Smooth muscle cell (in vitro differentiated cells): ENCODE results near the gene CDH13. TPM values are rescaled to one million over a fixed set of nuclear protein-coding genes. Genes with fewer than 3 reads are reported as not detected.

Source experiments
- DNase-seq: peaks from one replicate; lab custom pipeline; 2025; ENCODE audit not compliant: unreplicated experiment; lab: John Stamatoyannopoulos, UW
- H2AFZ ChIP-seq: fragments of 200-600 bp; sonication (generic); 2 replicates; pipeline ENCODE4 v1.6.0; 2016; ENCODE audit warnings: antibody characterized with exemption, low read depth, mild to moderate bottlenecking
- H3F3A ChIP-seq: fragments of 200-600 bp; sonication (generic); 2 replicates; pipeline ENCODE4 v1.6.0; 2017; ENCODE audit warnings: antibody characterized with exemption, low read depth
- H3K27ac ChIP-seq: fragments of 200-600 bp; sonication (generic); 2 replicates; pipeline ENCODE4 v1.5.1; 2016; ENCODE audit warnings: low read depth, mild to moderate bottlenecking
- H3K27me3 ChIP-seq: fragments of 200-600 bp; sonication (generic); 2 replicates; pipeline ENCODE4 v1.6.1; 2016; ENCODE audit warnings: low read depth, mild to moderate bottlenecking
- H3K36me3 ChIP-seq: fragments of 200-600 bp; sonication (generic); 2 replicates; pipeline ENCODE4 v1.5.1; 2016; ENCODE audit warnings: low read depth
- H3K4me1 ChIP-seq: fragments of 200-600 bp; sonication (generic); 2 replicates; pipeline ENCODE4 v1.5.1; 2016; ENCODE audit warnings: low read depth
- H3K4me2 ChIP-seq: fragments of 200-600 bp; sonication (generic); 2 replicates; pipeline ENCODE4 v1.6.0; 2016; ENCODE audit warnings: mild to moderate bottlenecking
- H3K4me3 ChIP-seq: fragments of 200-600 bp; sonication (generic); 2 replicates; pipeline ENCODE4 v1.5.1; 2016; ENCODE audit warnings: mild to moderate bottlenecking
- H3K79me2 ChIP-seq: fragments of 200-600 bp; sonication (generic); 2 replicates; pipeline ENCODE4 v1.6.0; 2016; ENCODE audit warnings: low read depth, mild to moderate bottlenecking
- H3K9ac ChIP-seq: fragments of 200-600 bp; sonication (generic); 2 replicates; pipeline ENCODE4 v1.6.0; 2016; ENCODE audit warnings: low read depth
- H3K9me3 ChIP-seq: fragments of 200-600 bp; sonication (generic); replicated peaks from 2 replicates; pipeline ENCODE4 v1.5.1; 2016; ENCODE audit warnings: low read depth
- H4K20me1 ChIP-seq: fragments of 200-600 bp; sonication (generic); 2 replicates; pipeline ENCODE4 v1.6.0; 2016; ENCODE audit warnings: low read depth
- CTCF ChIP-seq: fragments of 200-600 bp; sonication (generic); IDR thresholded peaks from 2 replicates; pipeline ENCODE4 v1.5.1; 2017; ENCODE audit warnings: borderline replicate concordance, mild to moderate bottlenecking, antibody characterized with exemption; ENCODE audit not compliant: insufficient read depth, poor library complexity, severe bottlenecking
- WGBS: methylation state at CpG from one replicate; pipeline ENCODE4 v1.1.7; 2016; ENCODE audit warnings: low lambda C conversion rate; 5-methylcytosine and 5-hydroxymethylcytosine counted together
- polyA plus RNA-seq: library from polyadenylated mRNA; unstranded; fragments of >200 nt; fragmentation: Nextera tagmentation; extraction: Ambion mirVana; gene quantifications from 2 replicates; pipeline ENCODE4 v1.2.1, GENCODE V29; 2016
- total RNA-seq: library from RNA; depleted of rRNA; stranded (reverse); fragments of >200 nt; gene quantifications from 2 replicates; pipeline ENCODE4 v1.2.3, GENCODE V29; 2014

CDH13 gene
- total and polyA plus RNA-seq, 2 experiments from 2014 or later, result 12.1 to 32.2 TPM

DNA sequence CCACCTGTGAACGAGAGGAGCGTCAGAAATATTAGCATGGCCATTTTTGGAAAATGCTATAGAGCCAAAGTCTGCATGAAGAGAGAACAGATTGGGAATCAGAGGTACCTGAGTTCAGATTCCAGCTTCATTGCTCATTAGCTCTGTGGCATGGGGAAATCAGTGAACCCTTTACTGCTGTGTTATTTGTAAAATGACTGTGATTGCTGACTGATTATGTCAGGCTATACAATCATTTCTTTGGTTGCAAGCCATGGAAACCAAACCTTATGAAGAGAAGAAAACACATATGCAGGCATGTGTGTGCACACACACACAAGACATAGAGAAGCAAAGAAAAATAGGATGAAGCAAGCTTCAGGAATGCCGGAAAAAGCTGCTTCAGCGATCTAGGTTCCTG lies 1079.6 kb downstream of the CDH13 start:
- Histone ChIP-seq H3K4me1 (no peaks in the 10 kb centered on the region), H3K36me3 (no peaks in the 10 kb centered on the region), H3K4me3 (no peak overlapping the region), H3K27me3 (no peaks in the 10 kb centered on the region), H3K4me2 (no peak overlapping the region), H3K79me2 (no peaks in the 10 kb centered on the region), H4K20me1 (no peaks in the 10 kb centered on the region), H3K27ac (no peak overlapping the region), H3K9ac (no peak overlapping the region), H2AFZ (no peak overlapping the region), H3F3A (no peaks in the 10 kb centered on the region), H3K9me3 (no peaks in the 10 kb centered on the region)
- DNase-seq, result no peak
- WGBS, result 97% methylated on average over 4 of the region's 4 CpGs
- TF ChIP-seq CTCF, result no peak

GRCh38 chr16:83711069-83711468 lies 1084.3 kb downstream of the CDH13 start:
- no peak overlapping the region for H3K9ac ChIP-seq
- H3K27me3 ChIP-seq, result no peaks in the 10 kb centered on the region
- WGBS, result 86% methylated on average over 3 of the region's 3 CpGs
- H3K4me1 ChIP-seq, result no peaks in the 10 kb centered on the region
- no peak overlapping the region for H3K4me3 ChIP-seq
- H3K79me2 ChIP-seq, result no peaks in the 10 kb centered on the region
- no peak for TF ChIP-seq CTCF
- H3K36me3 ChIP-seq, result no peaks in the 10 kb centered on the region
- DNase-seq, result no peak
- H3F3A ChIP-seq, result no peaks in the 10 kb centered on the region
- no peak overlapping the region for H3K4me2 ChIP-seq
- no peak overlapping the region for H2AFZ ChIP-seq
- H4K20me1 ChIP-seq, result no peaks in the 10 kb centered on the region
- no peak overlapping the region for H3K27ac ChIP-seq
- H3K9me3 ChIP-seq, result no peaks in the 10 kb centered on the region

DNA sequence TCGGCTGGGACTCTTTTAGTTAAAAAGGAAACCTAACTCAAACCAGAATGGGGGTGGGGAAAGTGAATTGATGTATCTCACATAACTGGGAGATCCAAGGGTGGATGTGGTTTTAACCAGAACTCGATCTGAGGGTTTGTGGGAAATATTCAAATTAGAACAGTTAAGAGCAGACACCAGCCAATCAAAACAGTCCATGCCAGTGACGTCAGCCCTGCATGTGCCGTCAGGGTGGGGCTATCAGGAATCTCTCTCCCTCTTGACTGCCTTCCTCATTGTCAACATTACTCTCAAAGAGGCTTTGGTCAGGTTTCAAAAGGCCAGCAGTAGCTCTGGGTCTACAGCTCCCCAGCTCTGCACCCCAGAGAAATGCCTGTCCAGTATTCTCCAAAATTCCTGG lies 1086.8 kb downstream of the CDH13 start:
- TF ChIP-seq CTCF, result no peak
- H3K27me3 ChIP-seq, result no peaks in the 10 kb centered on the region
- no peak overlapping the region for H3K4me2 ChIP-seq
- no peak overlapping the region for H3K9ac ChIP-seq
- no peaks in the 10 kb centered on the region for H3K9me3 ChIP-seq
- H3K79me2 ChIP-seq, result no peaks in the 10 kb centered on the region
- H3K36me3 ChIP-seq, result no peaks in the 10 kb centered on the region
- H3F3A ChIP-seq, result no peaks in the 10 kb centered on the region
- no peak overlapping the region for H2AFZ ChIP-seq
- no peak overlapping the region for H3K4me3 ChIP-seq
- no peak for DNase-seq
- no peak overlapping the region for H3K27ac ChIP-seq
- H4K20me1 ChIP-seq, result no peaks in the 10 kb centered on the region
- H3K4me1 ChIP-seq, result no peaks in the 10 kb centered on the region
- WGBS, result 87% methylated on average over 4 of the region's 4 CpGs

GRCh38 chr16:83714286-83714685 lies 1087.5 kb downstream of the CDH13 start:
- TF ChIP-seq CTCF, result no peak
- Histone ChIP-seq H2AFZ (no peak overlapping the region), H3K9ac (no peak overlapping the region), H3K79me2 (no peaks in the 10 kb centered on the region), H4K20me1 (no peaks in the 10 kb centered on the region), H3K27me3 (no peaks in the 10 kb centered on the region), H3K4me2 (no peak overlapping the region), H3F3A (no peaks in the 10 kb centered on the region), H3K36me3 (no peaks in the 10 kb centered on the region), H3K9me3 (no peaks in the 10 kb centered on the region), H3K27ac (no peak overlapping the region), H3K4me3 (no peak overlapping the region), H3K4me1 (no peaks in the 10 kb centered on the region)
- no peak for DNase-seq
- 97% methylated on average over 4 of the region's 4 CpGs for WGBS
